ENCODE data around the gene TTC28. TPM values are rescaled to one million over a fixed set of nuclear protein-coding genes. Genes with fewer than 3 reads are reported as not detected.

The TTC28 gene
- total RNA-seq, 2 donors from 2014 or later: 29.2 to 74.6 TPM

GRCh38 chr22:27966168-27967064 lies 713.2 kb downstream of the TTC28 start:
- intact Hi-C loops (cut with DNase I): no loop called here

GRCh38 chr22:27962268-27963044 lies 717.2 kb downstream of the TTC28 start:
- intact Hi-C loops (cut with DNase I): no loop called here
- Histone ChIP-seq H3K4me3 (no peak overlapping the region), H3K27me3 (replicated peaks; ENCODE audit: insufficient read depth) (no peaks in the 10 kb centered on the region), H3K9me3 (no peaks in the 10 kb centered on the region), H3K4me1 (replicated peaks) (no peaks in the 10 kb centered on the region), H3K27ac (peak overlapping the region; percentile 21 to 30), H3K36me3 (peaks cover 0 to under 1% of the 10 kb centered on the region in 2 donors)
- 33% methylated on average over 9 of the region's 9 CpGs for WGBS
- DNase-seq (ENCODE audit: low spot score): no peak
- TF ChIP-seq POLR2A (IDR thresholded peaks at IDR 0.05) (no peak), POLR2AphosphoS5 (IDR thresholded peaks at IDR 0.05) (no peak)
- TF ChIP-seq, protein P1, sequence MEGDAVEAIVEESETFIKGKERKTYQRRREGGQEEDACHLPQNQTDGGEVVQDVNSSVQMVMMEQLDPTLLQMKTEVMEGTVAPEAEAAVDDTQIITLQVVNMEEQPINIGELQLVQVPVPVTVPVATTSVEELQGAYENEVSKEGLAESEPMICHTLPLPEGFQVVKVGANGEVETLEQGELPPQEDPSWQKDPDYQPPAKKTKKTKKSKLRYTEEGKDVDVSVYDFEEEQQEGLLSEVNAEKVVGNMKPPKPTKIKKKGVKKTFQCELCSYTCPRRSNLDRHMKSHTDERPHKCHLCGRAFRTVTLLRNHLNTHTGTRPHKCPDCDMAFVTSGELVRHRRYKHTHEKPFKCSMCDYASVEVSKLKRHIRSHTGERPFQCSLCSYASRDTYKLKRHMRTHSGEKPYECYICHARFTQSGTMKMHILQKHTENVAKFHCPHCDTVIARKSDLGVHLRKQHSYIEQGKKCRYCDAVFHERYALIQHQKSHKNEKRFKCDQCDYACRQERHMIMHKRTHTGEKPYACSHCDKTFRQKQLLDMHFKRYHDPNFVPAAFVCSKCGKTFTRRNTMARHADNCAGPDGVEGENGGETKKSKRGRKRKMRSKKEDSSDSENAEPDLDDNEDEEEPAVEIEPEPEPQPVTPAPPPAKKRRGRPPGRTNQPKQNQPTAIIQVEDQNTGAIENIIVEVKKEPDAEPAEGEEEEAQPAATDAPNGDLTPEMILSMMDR (IDR thresholded peaks at IDR 0.05): no peak

More at GRCh38 chr22:27966168-27967064, 713.2 kb downstream of the TTC28 start:
- 86% methylated on average over 15 of the region's 15 CpGs for WGBS
- Histone ChIP-seq H3K9me3 (no peaks in the 10 kb centered on the region), H3K27ac (no peak overlapping the region), H3K4me3 (no peak overlapping the region), H3K27me3 (replicated peaks; ENCODE audit: insufficient read depth) (no peaks in the 10 kb centered on the region), H3K4me1 (replicated peaks) (no peaks in the 10 kb centered on the region), H3K36me3 (no peaks in the 10 kb centered on the region)
- no peak for DNase-seq (ENCODE audit: low spot score)
- no peak for TF ChIP-seq POLR2A (IDR thresholded peaks at IDR 0.05)
- TF ChIP-seq, protein P1 (IDR thresholded peaks at IDR 0.05): no peak
- TF ChIP-seq POLR2AphosphoS5 (IDR thresholded peaks at IDR 0.05): no peak

DNA sequence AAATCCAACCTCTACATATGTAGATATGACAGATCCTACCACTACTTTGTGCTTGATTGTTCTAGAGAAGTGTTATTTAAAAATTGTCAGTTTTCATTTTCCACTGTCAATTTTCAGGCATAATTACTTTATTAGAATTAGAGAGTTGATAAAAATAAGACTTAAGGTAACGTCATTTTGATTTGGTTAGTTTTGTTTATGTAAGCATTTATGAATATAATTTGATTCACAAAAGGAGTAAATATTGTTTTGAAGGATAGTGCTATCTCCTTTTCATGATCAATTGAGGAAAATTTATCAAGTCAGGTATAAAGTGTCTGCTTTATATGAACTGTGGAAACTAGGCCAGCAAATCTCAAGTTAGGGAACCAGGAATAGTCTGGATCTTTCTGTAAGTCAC lies 718.0 kb downstream of the TTC28 start:
- Histone ChIP-seq H3K36me3 (peaks cover 0 to 2% of the 10 kb centered on the region in 2 donors), H3K4me1 (replicated peaks) (no peaks in the 10 kb centered on the region), H3K9me3 (no peaks in the 10 kb centered on the region), H3K4me3 (no peak overlapping the region), H3K27me3 (replicated peaks; ENCODE audit: insufficient read depth) (no peaks in the 10 kb centered on the region), H3K27ac (no peak overlapping the region)
- no peak for DNase-seq (ENCODE audit: low spot score)
- TF ChIP-seq POLR2AphosphoS5 (IDR thresholded peaks at IDR 0.05) (no peak), POLR2A (IDR thresholded peaks at IDR 0.05) (no peak)
- TF ChIP-seq, protein P1 (IDR thresholded peaks at IDR 0.05): no peak
- intact Hi-C loops (cut with DNase I): no loop called here
- 78% methylated on average over 1 of the region's 1 CpG for WGBS

- intact Hi-C loops (cut with DNase I): no loop called here
- DNase-seq (ENCODE audit: low spot score): no peak
- no peak overlapping the region for H3K4me3 ChIP-seq
- TF ChIP-seq, protein P1 (IDR thresholded peaks at IDR 0.05): no peak
- no peak for TF ChIP-seq POLR2A (IDR thresholded peaks at IDR 0.05)
- TF ChIP-seq POLR2AphosphoS5 (IDR thresholded peaks at IDR 0.05): no peak
- peaks cover 0 to 2% of the 10 kb centered on the region in 2 donors for H3K36me3 ChIP-seq
- H3K4me1 ChIP-seq (replicated peaks): no peaks in the 10 kb centered on the region
- WGBS: 77% methylated on average over 4 of the region's 4 CpGs
- H3K9me3 ChIP-seq: no peaks in the 10 kb centered on the region
- no peak overlapping the region for H3K27ac ChIP-seq
- H3K27me3 ChIP-seq (replicated peaks; ENCODE audit: insufficient read depth): no peaks in the 10 kb centered on the region
These were observed 718.5 kb downstream of the TTC28 start for GRCh38 chr22:27961182-27961581.
